ENCODE results near the gene CDCA3. TPM values are rescaled to one million over a fixed set of nuclear protein-coding genes. Genes with fewer than 3 reads are reported as not detected.
A peak's percentile ranks its signal among the peaks of the same experiment; 100 is the strongest.

Gene CDCA3
- total RNA-seq, 1 donor from 2014 or later = 5.2 TPM

- no peak overlapping the region for H3K27ac Mint-ChIP-seq (ENCODE audit: unreplicated experiment)
- H3K36me3 Mint-ChIP-seq (ENCODE audit: unreplicated experiment) = no peaks in the 10 kb centered on the region
- no peak overlapping the region for H3K4me3 Mint-ChIP-seq (ENCODE audit: unreplicated experiment)
Measured at GRCh38 chr12:6855322-6855721, 4.2 kb upstream of the CDCA3 start.

GRCh38 chr12:6854036-6854435 lies 3.0 kb upstream of the CDCA3 start:
- H3K9me3 Mint-ChIP-seq (ENCODE audit: unreplicated experiment) = peaks cover 13% of the 10 kb centered on the region
- H3K36me3 Mint-ChIP-seq (ENCODE audit: unreplicated experiment) = no peaks in the 10 kb centered on the region
- DNase-seq = no peak
- peaks cover 13% of the 10 kb centered on the region for H3K4me1 Mint-ChIP-seq (ENCODE audit: low read depth, unreplicated experiment)
- peaks cover 7% of the 10 kb centered on the region for H3K27me3 Mint-ChIP-seq (ENCODE audit: unreplicated experiment)
- no peak for TF ChIP-seq CTCF (IDR thresholded peaks at IDR 0.05; ENCODE audit: partially characterized antibody, unreplicated experiment)
- peak overlapping the region; percentile 98 for H3K27ac Mint-ChIP-seq (ENCODE audit: unreplicated experiment)
- H3K4me3 Mint-ChIP-seq (ENCODE audit: unreplicated experiment) = peak overlapping the region; percentile 98

More at GRCh38 chr12:6855322-6855721, 4.2 kb upstream of the CDCA3 start:
- Mint-ChIP-seq H3K4me1 (ENCODE audit: low read depth, unreplicated experiment) (peaks cover 13% of the 10 kb centered on the region), H3K9me3 (ENCODE audit: unreplicated experiment) (peaks cover 13% of the 10 kb centered on the region), H3K27me3 (ENCODE audit: unreplicated experiment) (peaks cover 10% of the 10 kb centered on the region)
- TF ChIP-seq CTCF (IDR thresholded peaks at IDR 0.05; ENCODE audit: partially characterized antibody, unreplicated experiment) = no peak
- no peak for DNase-seq

- no peaks in the 10 kb centered on the region for H3K36me3 Mint-ChIP-seq (ENCODE audit: unreplicated experiment)
- DNase-seq = no peak
- H3K27me3 Mint-ChIP-seq (ENCODE audit: unreplicated experiment) = peaks cover 7% of the 10 kb centered on the region
- H3K4me1 Mint-ChIP-seq (ENCODE audit: low read depth, unreplicated experiment) = peaks cover 13% of the 10 kb centered on the region
- TF ChIP-seq CTCF (IDR thresholded peaks at IDR 0.05; ENCODE audit: partially characterized antibody, unreplicated experiment) = no peak
- H3K27ac Mint-ChIP-seq (ENCODE audit: unreplicated experiment) = peak overlapping the region; percentile 98
- peaks cover 13% of the 10 kb centered on the region for H3K9me3 Mint-ChIP-seq (ENCODE audit: unreplicated experiment)
- peak overlapping the region; percentile 98 for H3K4me3 Mint-ChIP-seq (ENCODE audit: unreplicated experiment)
Measured at GRCh38 chr12:6853626-6854025, 2.5 kb upstream of the CDCA3 start.

GRCh38 chr12:6852651-6853354 lies 1.7 kb upstream of the CDCA3 start:
- H3K4me1 Mint-ChIP-seq (ENCODE audit: low read depth, unreplicated experiment) = peaks cover 13% of the 10 kb centered on the region
- TF ChIP-seq CTCF (IDR thresholded peaks at IDR 0.05; ENCODE audit: partially characterized antibody, unreplicated experiment) = no peak
- H3K9me3 Mint-ChIP-seq (ENCODE audit: unreplicated experiment) = peaks cover 13% of the 10 kb centered on the region
- H3K27me3 Mint-ChIP-seq (ENCODE audit: unreplicated experiment) = peaks cover 7% of the 10 kb centered on the region
- DNase-seq = peak; percentile 72
- peak overlapping the region; percentile 98 for H3K4me3 Mint-ChIP-seq (ENCODE audit: unreplicated experiment)
- peak overlapping the region; percentile 98 for H3K27ac Mint-ChIP-seq (ENCODE audit: unreplicated experiment)
- H3K36me3 Mint-ChIP-seq (ENCODE audit: unreplicated experiment) = no peaks in the 10 kb centered on the region

- peak within 1 kb of the TSS; percentile 98 for H3K4me3 Mint-ChIP-seq (ENCODE audit: unreplicated experiment)
- no peak for TF ChIP-seq CTCF (IDR thresholded peaks at IDR 0.05; ENCODE audit: partially characterized antibody, unreplicated experiment)
- H3K4me1 Mint-ChIP-seq (ENCODE audit: low read depth, unreplicated experiment) = peaks cover 13% of the 10 kb centered on the region
- H3K27ac Mint-ChIP-seq (ENCODE audit: unreplicated experiment) = peak within 1 kb of the TSS; percentile 98
- H3K9me3 Mint-ChIP-seq (ENCODE audit: unreplicated experiment) = peaks cover 11% of the 10 kb centered on the region
- peak; percentile 97 for DNase-seq
- no peaks in the 10 kb centered on the region for H3K36me3 Mint-ChIP-seq (ENCODE audit: unreplicated experiment)
- peaks cover 8% of the 10 kb centered on the region for H3K27me3 Mint-ChIP-seq (ENCODE audit: unreplicated experiment)
Measured at GRCh38 chr12:6851921-6852650, 1.0 kb upstream of the CDCA3 start, which contains the start of gene USP5. Gene USP5, plus strand, starts transcription at chr12:6852150. Its CDS starts 30 bp downstream, at chr12:6852180.
